ENCODE results near the gene SOWAHB.

DNA sequence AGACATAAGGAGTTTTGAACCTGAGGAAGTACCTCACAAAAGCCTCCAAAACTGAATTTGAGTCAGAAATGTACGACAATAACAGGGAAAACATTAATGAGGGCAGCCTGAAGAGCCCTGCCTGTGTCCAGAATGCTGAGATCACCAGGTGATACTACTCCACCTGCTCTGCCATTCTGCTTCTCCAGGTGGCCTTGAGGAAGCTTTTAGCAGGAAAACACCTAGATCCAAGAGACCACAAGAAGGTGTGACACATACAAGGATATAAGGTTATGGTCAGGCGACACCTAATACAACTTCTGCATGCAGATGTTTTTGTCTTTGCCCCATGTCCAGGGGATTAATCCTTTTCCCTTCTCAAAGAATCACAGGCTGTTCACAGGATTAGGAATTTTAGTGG, 15.3 kb downstream of the SOWAHB start:
- TF ChIP-seq CTCF (IDR thresholded peaks at IDR 0.05) (no peak), EP300 (IDR thresholded peaks at IDR 0.05; ENCODE audit: borderline replicate concordance in 1 of 2, low read depth in 1 of 2, low read length in 1 of 2) (no peak), EZH2phosphoT487 (IDR thresholded peaks at IDR 0.05; ENCODE audit: borderline replicate concordance, low read depth) (no peak), POLR2AphosphoS5 (IDR thresholded peaks at IDR 0.05; ENCODE audit: low read depth, low read length) (no peak), TCF12 (IDR thresholded peaks at IDR 0.05) (no peak), TAF1 (IDR thresholded peaks at IDR 0.05; ENCODE audit: borderline replicate concordance, low read depth, low read length) (no peak), RFX5 (IDR thresholded peaks at IDR 0.05; ENCODE audit: low read length) (no peak), GABPA (IDR thresholded peaks at IDR 0.05; ENCODE audit: low read depth) (no peak), NRF1 (IDR thresholded peaks at IDR 0.05; ENCODE audit: low read depth, low read length) (no peak), CHD2 (IDR thresholded peaks at IDR 0.05; ENCODE audit: low read length, partially characterized antibody) (no peak), RAD21 (IDR thresholded peaks at IDR 0.05; ENCODE audit: low read length) (no peak), FOXM1 (IDR thresholded peaks at IDR 0.05; ENCODE audit: low read depth) (no peak), USF2 (IDR thresholded peaks at IDR 0.05; ENCODE audit: borderline replicate concordance, low read depth, low read length) (no peak)
- TF ChIP-seq, protein P1, sequence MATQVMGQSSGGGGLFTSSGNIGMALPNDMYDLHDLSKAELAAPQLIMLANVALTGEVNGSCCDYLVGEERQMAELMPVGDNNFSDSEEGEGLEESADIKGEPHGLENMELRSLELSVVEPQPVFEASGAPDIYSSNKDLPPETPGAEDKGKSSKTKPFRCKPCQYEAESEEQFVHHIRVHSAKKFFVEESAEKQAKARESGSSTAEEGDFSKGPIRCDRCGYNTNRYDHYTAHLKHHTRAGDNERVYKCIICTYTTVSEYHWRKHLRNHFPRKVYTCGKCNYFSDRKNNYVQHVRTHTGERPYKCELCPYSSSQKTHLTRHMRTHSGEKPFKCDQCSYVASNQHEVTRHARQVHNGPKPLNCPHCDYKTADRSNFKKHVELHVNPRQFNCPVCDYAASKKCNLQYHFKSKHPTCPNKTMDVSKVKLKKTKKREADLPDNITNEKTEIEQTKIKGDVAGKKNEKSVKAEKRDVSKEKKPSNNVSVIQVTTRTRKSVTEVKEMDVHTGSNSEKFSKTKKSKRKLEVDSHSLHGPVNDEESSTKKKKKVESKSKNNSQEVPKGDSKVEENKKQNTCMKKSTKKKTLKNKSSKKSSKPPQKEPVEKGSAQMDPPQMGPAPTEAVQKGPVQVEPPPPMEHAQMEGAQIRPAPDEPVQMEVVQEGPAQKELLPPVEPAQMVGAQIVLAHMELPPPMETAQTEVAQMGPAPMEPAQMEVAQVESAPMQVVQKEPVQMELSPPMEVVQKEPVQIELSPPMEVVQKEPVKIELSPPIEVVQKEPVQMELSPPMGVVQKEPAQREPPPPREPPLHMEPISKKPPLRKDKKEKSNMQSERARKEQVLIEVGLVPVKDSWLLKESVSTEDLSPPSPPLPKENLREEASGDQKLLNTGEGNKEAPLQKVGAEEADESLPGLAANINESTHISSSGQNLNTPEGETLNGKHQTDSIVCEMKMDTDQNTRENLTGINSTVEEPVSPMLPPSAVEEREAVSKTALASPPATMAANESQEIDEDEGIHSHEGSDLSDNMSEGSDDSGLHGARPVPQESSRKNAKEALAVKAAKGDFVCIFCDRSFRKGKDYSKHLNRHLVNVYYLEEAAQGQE (IDR thresholded peaks at IDR 0.05; ENCODE audit: low read depth, low read length): no peak

Measured in SK-N-SH (cell line).